Skeletal muscle satellite cell (primary cell): ENCODE data around the gene PTPMT1. TPM values are rescaled to one million over a fixed set of nuclear protein-coding genes. Genes with fewer than 3 reads are reported as not detected.
"Not testable (repeated sequence)": the region's sequence is repeated elsewhere in the genome, so short reads cannot be mapped to it uniquely, and the experiment has no call there.

ENCODE experiments used
- H3K27me3 ChIP-seq: 2 replicates; pipeline ENCODE4 v1.7.0; 2013; ENCODE audit warnings: low read length; ENCODE audit not compliant: control insufficient read depth, insufficient read depth
- H3K36me3 ChIP-seq: 2 replicates; pipeline ENCODE4 v1.7.0; 2013; ENCODE audit warnings: mild to moderate bottlenecking, control low read depth, low read length; ENCODE audit not compliant: insufficient read depth
- H3K4me1 ChIP-seq: 2 replicates; pipeline ENCODE4 v1.7.0; 2013; ENCODE audit warnings: low read length; ENCODE audit not compliant: control insufficient read depth, insufficient read depth
- H3K4me2 ChIP-seq: 2 replicates; pipeline ENCODE4 v1.7.0; 2013; ENCODE audit warnings: mild to moderate bottlenecking, low read length
- H3K4me3 ChIP-seq: 2 replicates; pipeline ENCODE4 v1.7.0; 2013; ENCODE audit warnings: low read length
- H3K9ac ChIP-seq: 2 replicates; pipeline ENCODE4 v1.7.0; 2013; ENCODE audit warnings: mild to moderate bottlenecking, low read depth, low read length, moderate library complexity
- H3K9me3 ChIP-seq: replicated peaks from 2 replicates; pipeline ENCODE4 v1.7.0; 2013; ENCODE audit warnings: mild to moderate bottlenecking, control low read depth, low read length
- total RNA-seq: library from RNA; depleted of rRNA; stranded (reverse); fragments of >200 nt; gene quantifications from 2 replicates; pipeline ENCODE4 v1.2.3, GENCODE V29; 2012; rRNA removed

The PTPMT1 gene, protein sequence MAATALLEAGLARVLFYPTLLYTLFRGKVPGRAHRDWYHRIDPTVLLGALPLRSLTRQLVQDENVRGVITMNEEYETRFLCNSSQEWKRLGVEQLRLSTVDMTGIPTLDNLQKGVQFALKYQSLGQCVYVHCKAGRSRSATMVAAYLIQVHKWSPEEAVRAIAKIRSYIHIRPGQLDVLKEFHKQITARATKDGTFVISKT
- 63.6 and 83.1 TPM in 2 replicates for total RNA-seq

GRCh38 chr11:47565340-47566148 lies at the start of gene PTPMT1:
TSS of gene PTPMT1 (plus strand) at chr11:47565599. CDS start at chr11:47565623, 24 bp downstream.
- peaks cover 8% of the 10 kb centered on the region for H3K4me1 ChIP-seq
- peak within 1 kb of the TSS; percentile 99 for H3K4me2 ChIP-seq
- H3K9ac ChIP-seq, result peak within 1 kb of the TSS; percentile 99
- H3K4me3 ChIP-seq, result peak within 1 kb of the TSS; percentile 99
- no peaks in the 10 kb centered on the region for H3K9me3 ChIP-seq
- peaks cover 6% of the 10 kb centered on the region for H3K36me3 ChIP-seq
- no peaks in the 10 kb centered on the region for H3K27me3 ChIP-seq

- Histone ChIP-seq H3K36me3 (no peaks in the 10 kb centered on the region), H3K4me1 (peaks cover 65% of the 10 kb centered on the region), H3K9ac (no peak overlapping the region), H3K27me3 (no peaks in the 10 kb centered on the region), H3K4me2 (no peak overlapping the region), H3K9me3 (no peaks in the 10 kb centered on the region), H3K4me3 (no peak overlapping the region)
These were observed 49.2 kb upstream of the PTPMT1 start for GRCh38 chr11:47516155-47516554.

DNA sequence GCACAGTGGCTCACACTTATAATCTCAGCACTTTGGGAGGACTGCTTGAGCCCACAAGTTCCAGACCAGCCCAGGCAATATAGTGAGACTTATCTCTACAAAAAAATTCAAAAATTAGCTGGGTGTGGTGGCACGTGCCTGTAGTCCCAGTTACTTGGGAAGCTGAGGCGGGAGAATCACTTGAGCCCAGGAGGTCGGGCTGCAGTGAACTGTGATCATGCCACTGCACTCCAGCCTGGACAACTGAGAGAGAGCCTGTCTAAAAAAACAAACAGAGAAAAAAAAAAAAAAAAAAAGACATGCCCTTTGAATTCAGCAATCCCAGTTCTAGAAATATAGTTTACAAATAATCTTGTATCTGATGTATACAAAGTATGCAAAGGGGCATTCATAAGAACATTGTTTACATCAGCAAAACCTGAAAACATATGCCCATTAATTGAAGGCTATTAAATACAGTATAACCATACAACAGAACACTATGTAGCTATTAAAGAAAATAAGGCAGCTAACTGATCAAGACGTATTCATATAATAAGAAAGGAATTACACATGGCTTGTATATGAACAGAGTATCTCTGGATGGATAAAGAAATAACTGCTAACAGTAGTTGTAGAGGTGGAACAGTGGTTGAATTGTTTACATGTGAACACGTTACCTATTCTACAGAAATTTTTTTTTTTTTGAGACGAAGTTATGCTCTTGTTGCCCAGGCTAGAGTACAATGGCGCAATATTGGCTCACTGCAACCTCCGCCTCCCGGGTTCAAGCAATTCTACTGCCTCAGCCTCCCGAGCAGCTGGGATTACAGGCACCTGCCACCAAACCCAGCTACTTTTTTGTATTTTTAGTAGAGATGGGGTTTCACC lies 48.2 kb upstream of the PTPMT1 start:
- Histone ChIP-seq H3K36me3 (no peaks in the 10 kb centered on the region), H3K9ac (no peak overlapping the region), H3K4me3 (no peak overlapping the region), H3K27me3 (no peaks in the 10 kb centered on the region), H3K4me2 (no peak overlapping the region), H3K4me1 (peaks cover 55% of the 10 kb centered on the region), H3K9me3 (no peaks in the 10 kb centered on the region)

DNA sequence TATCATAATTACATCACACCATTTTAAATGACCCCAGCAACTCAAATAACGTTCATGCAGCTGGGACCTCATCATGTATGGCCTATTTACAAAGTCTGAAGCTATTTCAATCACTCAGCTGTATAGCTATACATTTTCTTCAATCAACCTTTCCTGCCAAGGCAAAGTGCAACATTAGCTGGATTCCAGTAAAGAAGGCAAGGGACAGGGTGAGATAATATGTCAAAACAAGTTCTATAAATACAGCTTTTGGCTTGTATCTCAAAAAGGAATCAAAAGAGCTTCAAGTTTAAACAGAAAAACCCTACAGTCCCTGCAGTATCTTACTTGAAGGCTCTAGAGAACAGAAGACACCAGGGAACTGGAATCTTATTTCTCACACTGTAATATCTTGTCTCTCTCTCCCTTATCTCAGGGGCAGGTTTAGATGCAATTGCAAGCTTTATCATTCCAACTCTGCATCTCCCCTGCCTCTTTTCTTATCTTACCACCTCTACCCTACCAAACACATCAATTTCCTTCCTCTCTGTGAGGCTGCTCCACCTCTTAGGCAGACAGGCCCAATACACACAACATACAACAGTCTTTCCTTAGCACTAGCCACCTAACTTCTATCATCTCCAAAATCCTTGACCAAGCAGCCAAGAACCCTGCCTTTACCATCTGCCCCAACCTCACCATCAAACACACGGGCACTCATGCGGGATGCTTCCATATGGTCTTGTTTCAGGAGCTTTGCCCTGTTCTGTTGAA lies 47.0 kb upstream of the PTPMT1 start:
- no peaks in the 10 kb centered on the region for H3K9me3 ChIP-seq
- H3K4me2 ChIP-seq, result no peak overlapping the region
- no peak overlapping the region for H3K4me3 ChIP-seq
- H3K9ac ChIP-seq, result no peak overlapping the region
- H3K27me3 ChIP-seq, result no peaks in the 10 kb centered on the region
- peaks cover 51% of the 10 kb centered on the region for H3K4me1 ChIP-seq
- H3K36me3 ChIP-seq, result no peaks in the 10 kb centered on the region

DNA sequence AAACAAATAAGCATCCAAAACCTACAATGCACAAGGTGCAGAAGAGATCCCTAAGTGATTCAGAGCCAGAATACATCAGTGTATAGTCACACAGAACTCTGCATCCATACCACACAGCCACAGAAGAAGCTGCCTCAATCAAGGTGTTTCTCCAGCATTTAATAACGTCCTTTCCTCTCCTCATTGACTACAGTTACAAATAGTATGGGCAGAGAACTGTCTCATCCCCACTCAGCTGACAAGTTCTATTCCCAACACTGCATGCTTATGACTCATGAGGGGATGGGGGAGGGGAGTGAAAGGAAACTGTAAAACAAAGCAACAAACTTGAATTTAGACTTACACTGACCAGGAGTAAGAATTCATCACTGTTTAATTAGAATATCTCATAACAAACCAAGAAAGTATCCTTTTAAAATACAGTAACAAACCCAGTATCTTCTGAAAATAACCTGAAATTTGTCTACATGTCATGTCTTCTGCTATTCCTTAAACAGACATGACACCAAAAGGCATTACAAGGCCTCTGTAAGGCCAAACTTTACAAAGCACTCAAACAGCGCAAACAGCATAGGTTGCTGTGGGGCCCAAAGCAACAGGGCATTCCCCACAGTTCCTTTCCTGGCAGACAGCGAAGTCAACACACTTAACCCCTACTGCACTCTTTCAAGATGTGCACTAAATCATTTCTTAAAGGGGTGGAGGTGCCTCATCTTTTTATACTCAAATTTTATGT lies 41.7 kb upstream of the PTPMT1 start:
- no peaks in the 10 kb centered on the region for H3K27me3 ChIP-seq
- H3K36me3 ChIP-seq, result no peaks in the 10 kb centered on the region
- H3K9ac ChIP-seq, result peak overlapping the region; percentile 45
- H3K4me1 ChIP-seq, result peaks cover 39% of the 10 kb centered on the region
- H3K9me3 ChIP-seq, result no peaks in the 10 kb centered on the region
- H3K4me2 ChIP-seq, result peak overlapping the region; percentile 78
- H3K4me3 ChIP-seq, result peak overlapping the region; percentile 33

GRCh38 chr11:47524291-47524874 lies 41.0 kb upstream of the PTPMT1 start:
- H3K27me3 ChIP-seq, result no peaks in the 10 kb centered on the region
- no peaks in the 10 kb centered on the region for H3K9me3 ChIP-seq
- peak overlapping the region; percentile 45 for H3K9ac ChIP-seq
- no peaks in the 10 kb centered on the region for H3K36me3 ChIP-seq
- H3K4me3 ChIP-seq, result peak overlapping the region; percentile 24
- peak overlapping the region; percentile 78 for H3K4me2 ChIP-seq
- H3K4me1 ChIP-seq, result peaks cover 39% of the 10 kb centered on the region

GRCh38 chr11:47526032-47526431 lies 39.4 kb upstream of the PTPMT1 start:
- not testable (repeated sequence) for H3K36me3 ChIP-seq, H3K4me2 ChIP-seq, H3K27me3 ChIP-seq, H3K9ac ChIP-seq, H3K4me3 ChIP-seq, H3K9me3 ChIP-seq
- H3K4me1 ChIP-seq, result peaks cover 31% of the 10 kb centered on the region

DNA sequence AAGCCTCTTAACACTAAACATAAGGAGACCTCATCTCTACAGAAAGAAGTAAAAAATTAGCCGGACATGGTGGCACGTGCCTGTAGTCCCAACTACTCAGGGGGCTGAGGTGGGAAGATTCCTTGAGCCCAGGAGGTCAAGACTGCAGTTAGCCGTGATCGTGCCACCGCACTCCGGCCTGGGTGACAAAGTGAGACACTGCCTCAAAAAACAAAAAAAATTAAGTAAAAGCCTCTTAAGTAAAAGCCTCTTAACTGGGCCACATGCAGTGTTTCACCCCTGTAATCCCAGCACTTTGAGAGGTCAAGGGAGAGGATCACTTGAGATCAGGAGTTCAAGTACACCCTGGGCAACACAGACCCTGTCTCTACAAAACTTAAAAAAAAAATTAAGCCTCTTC lies 38.2 kb upstream of the PTPMT1 start:
- Histone ChIP-seq H3K9ac (no peak overlapping the region), H3K4me3 (no peak overlapping the region), H3K36me3 (peaks cover 4% of the 10 kb centered on the region), H3K4me1 (peaks cover 39% of the 10 kb centered on the region), H3K27me3 (no peaks in the 10 kb centered on the region), H3K9me3 (no peaks in the 10 kb centered on the region), H3K4me2 (no peak overlapping the region)

- Histone ChIP-seq H3K9ac (no peak overlapping the region), H3K4me3 (no peak overlapping the region), H3K4me2 (no peak overlapping the region), H3K4me1 (peaks cover 39% of the 10 kb centered on the region), H3K36me3 (peaks cover 4% of the 10 kb centered on the region), H3K9me3 (no peaks in the 10 kb centered on the region), H3K27me3 (no peaks in the 10 kb centered on the region)
These were observed 35.4 kb upstream of the PTPMT1 start for GRCh38 chr11:47529951-47530350.

DNA sequence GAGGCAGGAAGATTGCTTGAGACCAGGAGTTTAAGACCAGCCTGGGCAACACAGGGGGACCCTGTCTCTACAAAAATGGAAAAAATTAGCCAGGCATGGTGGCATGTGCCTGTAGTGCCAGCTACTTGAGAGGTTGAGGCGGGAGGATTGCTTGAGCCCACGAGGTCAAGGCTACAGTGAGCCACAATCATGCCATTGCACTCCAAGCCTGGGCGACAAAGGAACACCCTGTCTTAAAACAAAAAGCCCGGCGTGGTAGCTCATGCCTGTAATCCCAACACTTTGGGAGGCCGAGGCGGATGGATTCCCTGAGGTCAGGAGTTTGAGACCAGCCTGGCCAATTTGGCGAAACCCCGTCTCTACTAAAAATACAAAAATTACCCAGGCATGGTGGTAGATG lies 34.7 kb upstream of the PTPMT1 start:
- H3K27me3 ChIP-seq, H3K9me3 ChIP-seq, H3K36me3 ChIP-seq, H3K9ac ChIP-seq, H3K4me3 ChIP-seq, H3K4me2 ChIP-seq: not testable (repeated sequence)
- H3K4me1 ChIP-seq, result peaks cover 32% of the 10 kb centered on the region
